GM18499 (cell line): ENCODE measurements around the gene SELENON.

Experiments
- ATAC-seq: cut with Tn5 transposase; IDR thresholded peaks from one replicate; pipeline ENCODE4 v1.9.1; 2021; ENCODE audit warnings: moderate number of reproducible peaks; ENCODE audit not compliant: insufficient read depth, unreplicated experiment

The SELENON gene

DNA sequence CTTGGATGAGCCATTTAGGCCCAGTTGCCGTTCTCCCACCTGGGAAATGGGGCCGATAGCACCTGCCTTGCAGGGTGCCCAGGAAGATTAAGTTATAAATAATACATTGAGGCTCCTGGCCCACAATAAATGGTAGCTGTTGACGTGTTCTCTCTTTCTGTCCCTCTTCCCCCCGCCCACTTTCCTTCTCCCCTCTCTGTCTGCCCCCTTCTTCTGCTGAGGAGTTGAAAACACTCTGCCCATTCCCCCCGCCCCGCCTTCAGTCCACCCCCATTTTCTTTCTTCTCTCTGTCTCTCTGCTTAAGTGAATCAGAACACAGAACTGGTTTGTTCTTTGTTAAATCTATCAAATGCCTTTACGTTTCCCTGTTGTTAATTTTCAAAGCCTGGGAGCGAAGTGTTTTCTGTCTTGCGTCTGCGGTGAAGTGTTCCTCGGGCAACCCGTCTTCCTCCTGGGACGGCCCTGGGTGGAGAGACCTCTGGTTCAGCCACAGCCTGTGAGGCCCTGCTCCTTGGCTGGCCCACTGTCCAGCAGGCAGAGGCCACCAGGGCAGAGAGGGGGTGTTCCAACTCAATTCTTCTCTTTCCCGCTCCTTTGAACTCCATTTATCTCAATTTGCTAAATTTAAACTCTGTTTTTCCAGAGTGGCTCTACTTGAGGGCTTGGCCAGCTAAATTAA is 29.3 kb upstream of the SELENON start:
- ATAC-seq: no peak

DNA sequence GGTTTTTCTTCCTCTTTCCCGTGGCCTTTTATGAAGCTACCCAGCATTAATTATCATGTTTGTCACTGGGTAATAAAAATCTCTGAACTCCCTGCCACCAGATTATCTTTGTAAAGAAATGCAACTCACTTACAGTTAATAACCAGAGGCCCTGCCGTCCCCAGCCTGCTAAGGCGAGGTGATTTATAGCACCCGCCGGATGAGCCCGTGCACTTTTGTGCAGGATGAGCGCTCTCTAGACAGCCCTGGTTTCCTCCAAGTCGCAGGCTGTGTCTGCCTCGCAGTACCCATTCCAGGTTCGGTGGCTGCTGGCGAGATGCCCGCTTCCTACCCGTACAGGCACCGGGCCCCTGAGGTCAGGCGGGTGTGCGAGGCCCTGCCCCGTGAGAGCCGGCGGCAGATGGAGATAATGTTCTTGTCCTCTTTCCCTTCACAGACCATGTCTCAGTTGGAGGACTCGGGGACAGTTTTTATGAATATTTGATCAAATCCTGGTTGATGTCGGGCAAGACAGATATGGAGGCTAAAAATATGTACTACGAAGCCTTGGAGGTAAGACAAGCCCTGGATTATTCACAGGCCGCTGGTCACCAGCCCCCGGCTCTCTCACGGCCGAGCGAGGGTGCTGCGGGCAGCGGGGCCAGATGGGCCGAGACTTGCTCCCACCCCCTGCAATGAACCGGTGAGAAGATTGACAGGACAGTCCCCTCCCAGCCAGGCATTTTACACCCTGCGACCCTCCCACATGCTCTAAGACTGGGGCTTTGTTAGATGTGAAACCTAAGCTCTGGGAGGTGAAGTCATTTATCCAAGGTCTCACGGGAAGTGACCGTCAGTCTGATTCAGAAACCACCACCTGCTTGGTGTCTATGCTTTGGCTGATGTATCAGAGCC is 28.5 kb upstream of the SELENON start:
- no peak for ATAC-seq

DNA sequence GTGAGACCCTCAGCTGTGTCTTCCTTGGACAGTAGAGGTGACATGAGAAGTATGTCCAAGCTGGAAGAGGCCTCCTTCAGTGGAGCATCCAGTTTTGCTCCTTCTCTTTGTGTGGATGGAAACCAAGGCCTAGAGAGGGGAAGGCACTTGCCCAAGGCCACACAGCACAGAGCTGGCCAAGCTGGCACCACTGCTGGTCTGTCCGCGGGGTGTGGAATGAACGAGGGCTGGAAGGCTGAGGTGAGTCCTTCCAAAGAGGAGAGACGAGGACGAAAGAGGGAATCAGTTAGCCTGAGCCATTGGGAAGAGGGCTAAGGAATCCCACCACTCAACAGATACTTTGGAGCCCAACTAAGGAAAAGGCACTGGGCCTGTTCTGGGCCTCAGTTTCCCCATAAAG is 27.8 kb upstream of the SELENON start:
- no peak for ATAC-seq

DNA sequence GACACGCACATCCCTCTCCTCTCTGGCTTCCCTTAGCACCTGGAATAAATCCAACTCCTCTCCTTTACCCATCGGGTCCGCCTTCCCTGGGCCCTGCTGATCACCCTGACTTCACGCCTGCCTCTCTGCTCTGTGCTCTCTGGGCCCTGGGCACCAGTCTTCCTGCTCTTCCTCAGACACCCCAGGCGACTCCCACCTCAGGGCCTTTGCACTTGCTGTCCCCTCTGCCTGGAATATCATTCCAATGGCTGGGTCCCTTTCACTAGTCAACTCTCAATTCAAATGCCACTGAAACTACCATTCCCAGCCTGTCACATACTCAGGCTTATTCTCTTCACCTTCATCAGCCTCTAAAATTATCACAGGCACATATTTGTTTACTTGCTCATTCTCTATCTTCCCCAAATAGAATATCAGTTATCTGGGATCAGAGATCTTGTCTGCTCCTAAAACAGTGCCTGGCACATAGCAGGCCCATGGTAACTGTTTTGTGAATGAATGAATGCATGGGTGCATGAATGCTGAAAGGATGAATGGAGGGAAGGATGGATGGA is 27.2 kb upstream of the SELENON start:
- ATAC-seq: no peak

- no peak for ATAC-seq
Measured at GRCh38 chr1:25773441-25774125, 26.4 kb upstream of the SELENON start.

DNA sequence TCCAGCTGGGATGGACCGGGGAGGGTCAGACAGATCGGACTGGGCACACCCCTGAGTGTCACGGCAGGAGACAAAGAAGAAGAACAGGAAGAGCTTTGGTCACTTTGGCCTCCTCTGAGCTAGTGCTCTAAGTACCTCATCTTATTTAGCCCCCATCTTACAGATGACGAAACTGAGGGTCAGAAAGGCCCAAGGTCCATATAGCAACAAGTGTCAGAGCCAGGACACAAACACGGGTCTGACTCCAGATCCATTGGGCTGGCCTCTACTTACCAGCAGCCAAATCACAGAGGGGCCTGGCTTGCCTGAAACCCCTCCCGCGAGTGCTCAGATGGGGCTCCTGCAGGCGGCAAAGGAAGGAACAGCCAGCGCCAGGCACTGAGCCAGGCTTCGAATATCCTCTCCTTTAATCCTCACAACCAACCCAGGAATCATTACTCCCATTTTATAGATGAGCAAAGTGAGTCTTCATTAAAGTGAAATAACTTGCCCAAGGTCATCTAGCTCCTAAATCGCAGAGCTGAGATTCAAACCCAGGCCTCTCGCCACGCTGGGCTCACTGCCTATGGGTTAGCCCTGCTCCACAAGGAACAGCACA is 25.7 kb upstream of the SELENON start:
- no peak for ATAC-seq

GRCh38 chr1:25774921-25775771 is 24.8 kb upstream of the SELENON start:
- ATAC-seq: no peak

GRCh38 chr1:25779388-25779787 is 20.6 kb upstream of the SELENON start:
- ATAC-seq: no peak

- no peak for ATAC-seq
Measured at GRCh38 chr1:25779894-25780293, 20.1 kb upstream of the SELENON start.

GRCh38 chr1:25780318-25781129 is 19.5 kb upstream of the SELENON start:
- no peak for ATAC-seq

DNA sequence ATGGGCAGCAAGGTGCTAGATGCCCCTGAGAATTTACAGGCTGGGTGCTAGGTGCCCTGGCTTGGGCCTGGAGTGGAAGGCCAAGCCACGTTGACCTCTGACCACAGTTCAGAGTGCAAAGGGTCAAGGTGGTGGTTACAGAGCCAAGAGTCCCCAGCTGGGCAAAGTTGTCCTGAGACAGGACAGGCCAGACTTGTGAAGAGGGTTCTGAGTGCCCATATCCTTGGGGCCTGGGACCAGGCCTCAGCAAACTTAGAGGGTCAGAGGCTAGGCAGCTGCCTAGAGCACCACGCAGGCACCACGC is 18.9 kb upstream of the SELENON start:
- no peak for ATAC-seq

- ATAC-seq: no peak
Measured at GRCh38 chr1:25782608-25783201, 17.3 kb upstream of the SELENON start.

DNA sequence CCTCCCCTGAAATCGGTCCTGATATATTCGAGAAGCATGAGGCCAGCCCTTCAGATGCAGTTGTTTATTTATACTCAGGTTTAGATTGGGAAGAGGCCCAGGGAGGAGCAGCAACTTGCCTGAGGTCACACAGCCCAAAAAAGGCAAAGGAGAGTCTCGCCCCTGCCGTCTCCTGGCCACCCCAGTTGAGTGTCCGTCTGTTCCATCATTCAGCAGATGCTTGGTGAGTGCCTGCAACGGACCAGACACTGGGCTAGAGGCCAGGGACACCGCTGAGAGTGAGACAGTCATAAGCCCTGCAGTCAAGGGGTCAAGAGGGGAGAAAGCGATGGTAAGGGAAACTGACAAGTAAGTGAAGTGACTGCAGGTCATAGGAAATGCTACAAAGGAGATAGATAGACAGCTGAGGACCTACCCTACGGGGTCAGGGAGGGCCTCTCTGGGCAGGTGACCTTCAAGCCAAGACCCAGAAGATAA is 15.4 kb upstream of the SELENON start:
- ATAC-seq: no peak

GRCh38 chr1:25785333-25786067 is 14.5 kb upstream of the SELENON start:
- ATAC-seq: no peak

DNA sequence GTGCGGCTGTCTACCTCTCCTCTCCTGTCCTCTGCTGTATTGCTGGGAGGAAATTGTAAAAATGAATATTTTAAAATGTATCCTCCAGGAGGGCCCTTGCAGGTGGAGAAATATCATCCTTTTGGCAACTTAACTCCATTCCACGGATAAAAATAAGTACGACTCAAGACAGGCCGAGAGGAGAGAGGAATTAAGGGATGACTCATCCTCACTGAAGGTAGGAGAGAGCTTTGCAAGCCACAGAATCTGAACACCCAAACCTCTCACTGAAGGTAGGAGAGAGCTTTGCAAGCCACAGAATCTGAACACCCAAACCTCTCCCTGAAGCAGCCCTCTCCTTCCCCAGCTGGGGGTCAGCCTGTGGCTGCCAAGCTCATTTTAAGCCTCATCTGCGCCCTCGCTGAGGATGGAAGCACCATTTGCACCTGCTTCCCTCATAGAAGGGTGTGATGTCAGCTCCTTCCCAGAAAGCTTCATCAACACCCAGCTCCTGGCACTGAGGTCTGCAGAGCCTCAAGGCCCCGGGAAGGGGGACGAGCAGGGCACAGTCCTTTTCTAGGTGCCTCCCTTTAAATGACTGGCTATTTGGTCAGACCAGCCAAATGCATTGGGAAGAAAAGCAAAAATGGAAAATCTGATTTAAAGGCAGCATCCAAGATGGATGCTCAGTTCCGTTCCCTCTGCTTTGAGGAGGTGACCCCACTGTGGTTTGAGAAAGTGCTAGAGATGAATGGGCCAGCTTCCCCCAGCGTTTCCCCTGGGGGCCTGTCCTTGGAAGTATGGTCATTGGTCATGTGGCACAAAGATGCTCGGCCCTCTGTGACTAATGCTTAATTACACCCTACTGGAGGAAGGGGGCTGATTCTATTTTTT is 12.9 kb upstream of the SELENON start:
- no peak for ATAC-seq

DNA sequence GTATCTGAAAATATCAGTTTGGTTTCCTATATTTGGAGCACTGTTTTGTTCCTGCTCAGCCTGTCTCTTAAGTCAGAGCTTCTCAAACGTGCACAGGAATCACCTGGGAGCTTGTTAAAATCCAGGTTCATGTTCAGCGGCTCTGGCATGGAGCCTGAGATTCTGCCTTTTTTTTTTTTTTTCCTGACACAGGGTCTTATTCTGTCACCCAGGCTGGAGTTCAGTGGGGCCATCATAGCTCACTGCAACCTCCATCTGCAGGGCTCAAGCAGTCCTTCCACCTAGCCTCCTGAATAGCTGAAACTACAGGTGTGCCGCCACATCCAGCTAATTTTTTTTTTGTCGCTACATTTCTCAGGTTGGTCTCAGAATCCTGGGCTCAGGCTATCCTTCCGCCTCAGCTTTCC is 12.2 kb upstream of the SELENON start:
- ATAC-seq: no peak

DNA sequence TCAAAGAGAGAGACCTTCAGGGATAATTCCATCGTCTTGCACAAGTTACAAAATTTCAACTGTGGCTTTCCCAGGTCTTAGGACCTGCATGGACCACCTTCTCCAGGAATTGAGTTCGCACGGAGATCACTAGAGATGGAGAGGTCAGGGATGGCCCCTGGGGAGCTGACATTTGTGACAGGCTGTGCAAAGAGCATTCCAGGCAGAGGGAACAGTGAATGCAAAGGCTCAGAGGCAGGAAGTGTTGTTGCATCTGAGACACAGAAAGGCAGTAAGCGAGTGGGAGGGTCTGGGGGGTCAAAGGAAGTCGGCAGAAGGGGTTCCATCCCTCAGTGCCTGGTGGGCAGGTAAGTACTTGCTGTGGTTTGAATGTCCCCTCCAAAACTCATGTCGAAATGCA is 9.5 kb upstream of the SELENON start:
- no peak for ATAC-seq
